IMR-90 (cell line): ENCODE results near the gene OGA.

Experiments
- BHLHE40 ChIP-seq: fragments of 150-350 bp; IDR thresholded peaks from 2 replicates; pipeline ENCODE4 v1.6.1; 2016; ENCODE audit warnings: mild to moderate bottlenecking, low read depth, low read length
- CEBPB ChIP-seq: IDR thresholded peaks from 2 replicates; pipeline ENCODE4 v1.6.1; 2012; ENCODE audit warnings: low read depth, low read length, improper control_type of control experiment
- CTCF ChIP-seq: conservative IDR thresholded peaks from 2 replicates; pipeline ENCODE4 v1.5.1; 2012; ENCODE audit warnings: mild to moderate bottlenecking, low read depth, low read length, improper control_type of control experiment
- FOS ChIP-seq: fragments of 150-350 bp; IDR thresholded peaks from 2 replicates; pipeline ENCODE4 v1.6.1; 2016; ENCODE audit warnings: low read depth, low read length
- MAFK ChIP-seq: IDR thresholded peaks from 2 replicates; pipeline ENCODE4 v1.6.1; 2012; ENCODE audit warnings: low read depth, low read length, improper control_type of control experiment
- MXI1 ChIP-seq: IDR thresholded peaks from 2 replicates; pipeline ENCODE4 v1.6.1; 2012; ENCODE audit warnings: low read depth, mild to moderate bottlenecking, low read length, moderate library complexity, borderline replicate concordance
- NFE2L2 ChIP-seq: fragments of 150-350 bp; IDR thresholded peaks from 2 replicates; pipeline ENCODE4 v1.6.1; 2016; ENCODE audit warnings: low read depth, mild to moderate bottlenecking, low read length
- POLR2A ChIP-seq: IDR thresholded peaks from 2 replicates; pipeline ENCODE4 v1.6.1; 2012; ENCODE audit warnings: mild to moderate bottlenecking, low read depth, low read length
- RAD21 ChIP-seq: IDR thresholded peaks from 2 replicates; pipeline ENCODE4 v1.6.1; 2012; ENCODE audit warnings: low read length, improper control_type of control experiment
- RFX5 ChIP-seq: IDR thresholded peaks from 2 replicates; pipeline ENCODE4 v1.8.0; 2012; ENCODE audit warnings: low read depth, mild to moderate bottlenecking, low read length, moderate library complexity
- SMC3 ChIP-seq: fragments of 150-350 bp; IDR thresholded peaks from 2 replicates; pipeline ENCODE4 v1.6.1; 2016; ENCODE audit warnings: low read depth, mild to moderate bottlenecking, antibody characterized with exemption, low read length, moderate library complexity
- USF2 ChIP-seq: fragments of 150-350 bp; IDR thresholded peaks from 2 replicates; pipeline ENCODE4 v1.6.1; 2017; ENCODE audit warnings: mild to moderate bottlenecking, antibody characterized with exemption, low read length, low read depth

GRCh38 chr10:101818119-101818871 is at the start of gene OGA:
- TF ChIP-seq CTCF, result no peak
- peak; percentile 93 for TF ChIP-seq POLR2A
- peak; percentile 77 for TF ChIP-seq CEBPB
- no peak for TF ChIP-seq SMC3
- TF ChIP-seq NFE2L2, result no peak
- no peak for TF ChIP-seq FOS
- TF ChIP-seq BHLHE40, result peak; percentile 100
- TF ChIP-seq RFX5, result no peak
- TF ChIP-seq RAD21, result no peak
- TF ChIP-seq MXI1, result no peak
- TF ChIP-seq MAFK, result no peak
- TF ChIP-seq USF2, result peak; percentile 21; the same call in 1 of the 2 replicates
